CD4-positive, alpha-beta T cell (primary cell): ENCODE data around the gene RPN1. TPM values are rescaled to one million over a fixed set of nuclear protein-coding genes. Genes with fewer than 3 reads are reported as not detected.
"Not testable (repeated sequence)": the region's sequence is repeated elsewhere in the genome, so short reads cannot be mapped to it uniquely, and the experiment has no call there.

Experiments
- ATAC-seq: fragments of 200-7000 bp; cut with Tn5 transposase; one replicate; pipeline ENCODE4 v1.10.0; 2022; ENCODE audit warnings: mild to moderate bottlenecking; ENCODE audit not compliant: poor library complexity
- CTCF ChIA-PET: fragments of 350-600 bp; sonication (Branson Sonifier 250); formaldehyde crosslinking; loops from one replicate; lab custom pipeline; 2021; ENCODE audit warnings: antibody characterized with exemption, inconsistent platforms; lab: Charles Lee
- POLR2A ChIA-PET: fragments of 350-600 bp; sonication (Branson Sonifier 250); formaldehyde crosslinking; loops from one replicate; lab custom pipeline; 2021; ENCODE audit warnings: antibody characterized with exemption, inconsistent platforms; lab: Charles Lee
- DNase-seq, 14 experiments: peaks; one replicate each; pipeline ENCODE4 v3.0.0-alpha.2; 2013 to 2020; ENCODE audit warnings: mixed read lengths in 2 of 14
- H3K27ac ChIP-seq, 2 donors: one replicate each; pipeline versions ENCODE4 v1.5.1 to v1.7.0; 2013; ENCODE audit warnings: low read length in 2 of 2, low read depth in 1 of 2, mild to moderate bottlenecking in 1 of 2
- H3K27me3 ChIP-seq, 2 experiments: 1 replicate in 1 of 2; 2 replicates in 1 of 2; pipeline versions ENCODE4 v1.6.1 to v1.7.0; 2013; ENCODE audit warnings: low read length in 2 of 2, control low read depth in 1 of 2, mild to moderate bottlenecking in 1 of 2, moderate library complexity in 1 of 2; ENCODE audit not compliant: insufficient read depth in 2 of 2, control insufficient read depth in 1 of 2
- H3K36me3 ChIP-seq: one replicate; pipeline ENCODE4 v1.6.1; 2013; ENCODE audit warnings: low read length, control low read depth; ENCODE audit not compliant: insufficient read depth
- H3K4me1 ChIP-seq: one replicate; pipeline ENCODE4 v1.6.1; 2013; ENCODE audit warnings: low read length, control low read depth; ENCODE audit not compliant: insufficient read depth
- H3K4me3 ChIP-seq: one replicate; pipeline ENCODE4 v1.5.1; 2013; ENCODE audit warnings: mild to moderate bottlenecking, low read length, moderate library complexity
- H3K9me3 ChIP-seq, 2 experiments: 1 replicate in 1 of 2; 2 replicates in 1 of 2; pipeline versions ENCODE4 v1.6.1 to v1.7.0; 2013; ENCODE audit warnings: low read length in 2 of 2, mild to moderate bottlenecking in 2 of 2, control low read depth in 1 of 2, moderate library complexity in 1 of 2; ENCODE audit not compliant: control insufficient read depth in 1 of 2, insufficient read depth in 1 of 2
- H3K27ac Mint-ChIP-seq: one replicate; pipeline ENCODE4 v1.8.0; 2020; ENCODE audit warnings: mixed read lengths
- H3K27me3 Mint-ChIP-seq: one replicate; pipeline ENCODE4 v1.8.0; 2021; ENCODE audit warnings: mixed read lengths
- H3K36me3 Mint-ChIP-seq: one replicate; pipeline ENCODE4 v1.8.0; 2021; ENCODE audit warnings: low read depth, mixed read lengths
- H3K4me1 Mint-ChIP-seq: one replicate; pipeline ENCODE4 v1.8.0; 2021; ENCODE audit warnings: low read depth, mixed read lengths
- H3K4me3 Mint-ChIP-seq: one replicate; pipeline ENCODE4 v1.8.0; 2020; ENCODE audit warnings: mild to moderate bottlenecking, mixed read lengths
- H3K9me3 Mint-ChIP-seq: one replicate; pipeline ENCODE4 v1.8.0; 2020; ENCODE audit warnings: mixed read lengths
- intact Hi-C, 2 experiments: fragments of 100-400 bp; cut with DNase I in 1 of 2; cut with micrococcal nuclease in 1 of 2; formaldehyde crosslinking; loops; one replicate each; pipeline versions ENCODE4 v1.15.1 to v1.9.0; 2023 to 2025; cut with DNase I, micrococcal nuclease
- total RNA-seq, 174 experiments: library from RNA in 2 of 174; stranded (reverse) in 2 of 174; gene quantifications; one replicate each; pipeline ENCODE4 v1.2.3 and lab custom pipeline; 2021 to 2026
- TF ChIP-seq, protein P1 (sequence below): fragments of 200-600 bp; IDR thresholded peaks from one replicate; pipeline ENCODE4 v1.8.0; 2022; ENCODE audit warnings: antibody characterized with exemption, mild to moderate bottlenecking

The RPN1 gene
- total RNA-seq, 2 experiments from 2014 or later = 67.7 to 72.6 TPM

DNA sequence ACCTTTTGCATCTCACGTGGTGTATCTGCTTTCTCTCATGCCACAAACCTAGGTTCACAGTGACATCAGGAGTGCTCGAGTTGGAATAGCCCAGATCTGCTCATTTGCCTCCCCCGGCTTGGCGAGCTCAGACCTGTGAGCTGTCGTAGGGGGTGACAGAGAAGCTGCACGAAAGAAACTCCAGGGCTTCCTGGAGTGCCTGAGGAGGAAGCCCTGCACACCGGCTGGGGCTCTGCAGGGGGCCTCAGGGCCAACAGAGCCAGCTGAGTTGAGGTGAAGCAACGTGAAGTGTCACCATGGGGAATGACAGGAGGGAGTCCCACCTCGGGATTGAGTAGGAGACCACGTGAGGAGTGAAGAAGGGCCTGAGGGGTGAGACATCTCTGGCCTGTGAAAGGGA is 62.5 kb downstream of the RPN1 start:
- H3K36me3 ChIP-seq = no peaks in the 10 kb centered on the region
- ChIA-PET POLR2A (no interaction called here), CTCF (interaction anchor here (1.4 kb wide), 1 partner anchor 10 kb away, joined by 3 read pairs; no protein-coding TSS in a partner anchor)
- Mint-ChIP-seq H3K4me1 (peaks cover 6% of the 10 kb centered on the region), H3K9me3 (no peaks in the 10 kb centered on the region), H3K36me3 (no peaks in the 10 kb centered on the region), H3K27ac (no peak overlapping the region), H3K27me3 (peaks cover 9% of the 10 kb centered on the region), H3K4me3 (no peak overlapping the region)
- peak in 1 of 14 experiments; percentile 18 for DNase-seq
- H3K4me1 ChIP-seq = peaks cover 3% of the 10 kb centered on the region
- no peak overlapping the region for H3K27ac ChIP-seq
- H3K27me3 ChIP-seq = peaks cover 0 to 2% of the 10 kb centered on the region in 2 experiments
- no peaks in the 10 kb centered on the region for H3K9me3 ChIP-seq
- no peak for ATAC-seq
- intact Hi-C loops = no loop called here
- TF ChIP-seq, protein P1, sequence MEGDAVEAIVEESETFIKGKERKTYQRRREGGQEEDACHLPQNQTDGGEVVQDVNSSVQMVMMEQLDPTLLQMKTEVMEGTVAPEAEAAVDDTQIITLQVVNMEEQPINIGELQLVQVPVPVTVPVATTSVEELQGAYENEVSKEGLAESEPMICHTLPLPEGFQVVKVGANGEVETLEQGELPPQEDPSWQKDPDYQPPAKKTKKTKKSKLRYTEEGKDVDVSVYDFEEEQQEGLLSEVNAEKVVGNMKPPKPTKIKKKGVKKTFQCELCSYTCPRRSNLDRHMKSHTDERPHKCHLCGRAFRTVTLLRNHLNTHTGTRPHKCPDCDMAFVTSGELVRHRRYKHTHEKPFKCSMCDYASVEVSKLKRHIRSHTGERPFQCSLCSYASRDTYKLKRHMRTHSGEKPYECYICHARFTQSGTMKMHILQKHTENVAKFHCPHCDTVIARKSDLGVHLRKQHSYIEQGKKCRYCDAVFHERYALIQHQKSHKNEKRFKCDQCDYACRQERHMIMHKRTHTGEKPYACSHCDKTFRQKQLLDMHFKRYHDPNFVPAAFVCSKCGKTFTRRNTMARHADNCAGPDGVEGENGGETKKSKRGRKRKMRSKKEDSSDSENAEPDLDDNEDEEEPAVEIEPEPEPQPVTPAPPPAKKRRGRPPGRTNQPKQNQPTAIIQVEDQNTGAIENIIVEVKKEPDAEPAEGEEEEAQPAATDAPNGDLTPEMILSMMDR = no peak
- H3K4me3 ChIP-seq = no peak overlapping the region

DNA sequence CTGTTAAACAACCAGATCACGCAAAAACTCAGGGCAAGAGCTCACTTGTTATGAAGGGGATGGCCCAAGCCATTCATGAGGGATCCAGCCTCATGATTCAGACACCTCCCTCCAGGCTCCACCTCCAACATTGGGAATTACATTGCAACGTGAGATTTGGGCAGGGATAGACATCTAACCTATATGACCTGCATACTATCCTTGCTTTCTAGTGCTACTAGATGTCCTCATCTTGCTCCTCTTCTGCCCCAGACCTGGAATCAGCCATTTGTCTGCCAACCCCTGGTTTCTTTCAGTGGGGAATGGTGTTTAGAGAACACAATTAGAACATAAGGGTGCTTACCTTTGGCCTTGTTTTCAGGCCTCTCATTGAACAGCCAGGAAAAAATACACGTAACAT is 63.2 kb downstream of the RPN1 start:
- TF ChIP-seq, protein P1 = no peak
- no peaks in the 10 kb centered on the region for H3K9me3 Mint-ChIP-seq
- intact Hi-C loops = no loop called here
- H3K36me3 Mint-ChIP-seq = no peaks in the 10 kb centered on the region
- peaks cover 0 to 2% of the 10 kb centered on the region in 2 experiments for H3K27me3 ChIP-seq
- H3K36me3 ChIP-seq = no peaks in the 10 kb centered on the region
- ATAC-seq (no peak), DNase-seq (peak in 1 of 14 experiments; percentile 3)
- POLR2A ChIA-PET = no interaction called here
- H3K4me3 ChIP-seq = no peak overlapping the region
- CTCF ChIA-PET = no interaction called here
- peaks cover 13% of the 10 kb centered on the region for H3K27me3 Mint-ChIP-seq
- H3K27ac ChIP-seq = no peak overlapping the region
- H3K4me1 Mint-ChIP-seq = peaks cover 6% of the 10 kb centered on the region
- H3K27ac Mint-ChIP-seq = no peak overlapping the region
- H3K4me1 ChIP-seq = peaks cover 3% of the 10 kb centered on the region
- no peaks in the 10 kb centered on the region for H3K9me3 ChIP-seq
- H3K4me3 Mint-ChIP-seq = no peak overlapping the region

DNA sequence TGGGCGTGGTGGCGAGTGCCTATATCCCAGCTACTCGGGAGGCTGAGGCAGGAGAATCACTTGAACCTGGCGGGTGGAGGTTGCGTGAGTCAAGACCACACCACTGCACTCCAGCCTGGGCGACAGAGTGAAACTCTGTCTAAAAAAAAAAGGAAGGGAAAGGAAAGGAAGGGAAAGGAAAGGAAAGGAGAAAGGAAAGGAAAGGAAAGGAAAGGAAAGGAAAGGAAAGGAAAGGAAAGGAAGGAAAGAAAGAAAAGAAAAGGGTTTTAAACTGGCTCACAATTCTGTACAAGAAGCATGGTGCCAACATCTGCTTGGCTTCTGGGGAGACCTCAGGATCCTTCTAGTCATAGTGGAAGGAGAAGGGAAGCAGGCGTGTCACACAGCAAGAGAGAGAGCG is 63.7 kb downstream of the RPN1 start:
- H3K4me1 ChIP-seq, H3K4me3 Mint-ChIP-seq, ATAC-seq, H3K36me3 ChIP-seq, H3K36me3 Mint-ChIP-seq, H3K27ac ChIP-seq, H3K9me3 Mint-ChIP-seq, intact Hi-C loops, POLR2A ChIA-PET, H3K9me3 ChIP-seq, H3K4me1 Mint-ChIP-seq, H3K27ac Mint-ChIP-seq, CTCF ChIA-PET, H3K27me3 ChIP-seq, H3K4me3 ChIP-seq, DNase-seq: not testable (repeated sequence)
- H3K27me3 Mint-ChIP-seq = peaks cover 15% of the 10 kb centered on the region

DNA sequence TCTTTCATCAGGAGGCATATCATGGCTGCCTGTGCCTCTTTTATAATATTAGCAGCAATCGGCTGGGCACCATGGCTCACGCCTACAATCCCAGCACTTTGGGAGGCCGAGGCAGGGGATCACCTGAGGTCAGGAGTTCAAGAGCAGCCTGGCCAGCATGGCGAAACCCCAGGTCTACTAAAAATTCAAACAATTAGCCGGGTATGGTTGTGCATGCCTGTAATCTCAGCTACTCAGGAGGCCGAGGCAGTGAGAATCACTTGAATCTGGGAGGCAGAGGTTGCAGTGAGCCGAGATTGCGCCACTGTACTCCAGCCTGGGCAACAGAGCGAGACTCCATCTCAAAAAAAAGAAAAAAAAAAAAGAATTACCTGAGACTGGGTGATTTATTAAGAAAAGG is 64.2 kb downstream of the RPN1 start:
- H3K9me3 Mint-ChIP-seq, H3K4me3 Mint-ChIP-seq, intact Hi-C loops, DNase-seq, H3K4me1 Mint-ChIP-seq, H3K9me3 ChIP-seq, CTCF ChIA-PET, POLR2A ChIA-PET, H3K27ac Mint-ChIP-seq, H3K36me3 Mint-ChIP-seq, H3K4me3 ChIP-seq, H3K27ac ChIP-seq, H3K36me3 ChIP-seq, H3K4me1 ChIP-seq, H3K27me3 ChIP-seq, ATAC-seq: not testable (repeated sequence)
- peaks cover 15% of the 10 kb centered on the region for H3K27me3 Mint-ChIP-seq
